Epithelial cell of umbilical artery (primary cell): ENCODE data around the gene PELI2. TPM values are rescaled to one million over a fixed set of nuclear protein-coding genes. Genes with fewer than 3 reads are reported as not detected.

Source experiments
- total RNA-seq: library from RNA; depleted of rRNA; stranded (reverse); fragments of >200 nt; gene quantifications from 2 replicates; pipeline ENCODE4 v1.2.3, GENCODE V29; 2014

The PELI2 gene
- 8.2 and 13.0 TPM in 2 replicates for total RNA-seq

GRCh38 chr14:56117765-56118610 lies at the start of gene PELI2:
TSS of gene PELI2 (plus strand) at chr14:56118411. CDS start at chr14:56118661, 250 bp downstream.

